ENCODE measurements around the gene ETFA.
"Not testable (repeated sequence)": the region's sequence is repeated elsewhere in the genome, so short reads cannot be mapped to it uniquely, and the experiment has no call there.

The ETFA gene

GRCh38 chr15:76274226-76274625 lies 37.0 kb downstream of the ETFA start:
- peak; percentile 80 for DNase-seq (ENCODE audit: low read depth)
- TF ChIP-seq CTCF (IDR thresholded peaks at IDR 0.05; ENCODE audit: control insufficient read depth, extremely low read depth, insufficient read depth) = no peak
- H3K4me3 ChIP-seq (ENCODE audit: low read depth, low read length) = no peak overlapping the region

DNA sequence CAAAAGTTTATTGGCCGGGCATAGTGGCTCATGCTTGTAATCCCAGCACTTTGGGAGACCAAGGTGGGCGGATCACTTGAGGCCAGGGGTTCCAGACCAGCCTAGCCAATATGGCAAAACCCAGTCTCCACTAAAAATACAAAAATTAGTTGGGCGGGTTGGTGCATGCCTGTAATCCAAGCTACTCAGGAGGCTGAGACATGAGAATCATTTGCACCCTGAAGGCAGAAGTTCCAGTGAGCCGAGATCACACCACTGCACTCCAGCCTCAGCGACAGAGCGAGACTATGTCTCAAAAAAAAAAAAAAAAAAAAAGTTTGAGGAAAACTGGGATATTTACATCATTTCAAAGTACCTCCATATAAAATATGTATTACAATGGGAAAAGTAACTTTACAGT lies 40.4 kb downstream of the ETFA start:
- no peak for TF ChIP-seq CTCF (IDR thresholded peaks at IDR 0.05; ENCODE audit: control insufficient read depth, extremely low read depth, insufficient read depth)
- no peak overlapping the region for H3K4me3 ChIP-seq (ENCODE audit: low read depth, low read length)
- DNase-seq (ENCODE audit: low read depth) = no peak

GRCh38 chr15:76267077-76267476 lies 44.2 kb downstream of the ETFA start:
- DNase-seq (ENCODE audit: low read depth) = no peak
- H3K4me3 ChIP-seq (ENCODE audit: low read depth, low read length) = no peak overlapping the region
- no peak for TF ChIP-seq CTCF (IDR thresholded peaks at IDR 0.05; ENCODE audit: control insufficient read depth, extremely low read depth, insufficient read depth)

DNA sequence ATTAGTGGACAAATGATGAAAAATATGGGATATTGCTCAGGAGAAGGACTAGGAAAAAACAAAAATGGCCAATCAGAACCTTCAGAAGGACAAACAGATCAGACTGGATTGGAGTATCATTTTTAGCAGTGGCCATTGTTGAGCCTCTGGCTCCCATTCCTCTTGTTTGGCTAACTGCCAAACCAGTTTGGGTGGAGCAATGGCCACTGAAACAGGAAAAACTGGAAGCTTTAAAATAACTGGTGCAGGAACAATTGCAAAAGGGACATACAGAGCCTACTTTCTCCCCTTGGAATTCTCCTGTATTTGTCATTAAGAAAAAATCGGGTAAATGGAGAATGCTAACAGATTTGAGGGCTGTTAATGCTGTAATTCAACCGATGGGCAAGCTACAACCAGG lies 45.5 kb downstream of the ETFA start:
- DNase-seq (ENCODE audit: low read depth); H3K4me3 ChIP-seq (ENCODE audit: low read depth, low read length): not testable (repeated sequence)

DNA sequence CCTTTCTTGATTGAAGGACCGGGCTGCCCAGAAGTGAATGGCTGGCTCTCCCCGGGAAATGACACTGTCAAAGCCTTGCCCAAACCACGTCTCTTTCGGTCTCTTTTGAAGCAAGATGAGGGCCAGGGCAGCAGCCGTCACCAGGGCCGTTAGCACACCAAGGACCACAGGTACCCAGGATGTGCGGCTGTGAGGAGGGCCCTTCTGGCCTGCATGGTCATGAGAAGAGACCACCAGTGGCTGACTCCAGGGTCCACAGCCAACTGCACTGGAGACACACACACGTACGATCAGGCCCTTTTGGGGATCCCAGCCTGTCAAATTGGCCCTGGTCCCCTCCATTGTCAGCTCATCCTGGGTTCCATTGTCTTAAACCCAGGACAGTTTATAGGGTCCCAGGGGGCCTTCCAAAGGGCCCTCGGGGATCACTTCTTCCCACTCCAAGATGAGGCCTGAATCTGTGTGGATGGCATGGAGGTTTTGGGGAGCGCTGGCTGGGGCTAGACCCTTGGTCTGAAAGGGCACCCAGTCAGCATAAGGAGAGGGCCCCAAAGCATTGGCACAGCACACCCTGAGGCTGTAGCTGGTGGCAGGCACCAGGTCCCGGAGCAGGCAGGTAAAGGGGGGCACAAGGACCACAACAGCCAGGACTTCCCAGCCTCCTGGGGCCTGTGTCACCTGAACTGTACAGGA lies 50.9 kb downstream of the ETFA start:
- DNase-seq (ENCODE audit: low read depth) = no peak
- H3K4me3 ChIP-seq (ENCODE audit: low read depth, low read length) = no peak overlapping the region
- TF ChIP-seq CTCF (IDR thresholded peaks at IDR 0.05; ENCODE audit: control insufficient read depth, extremely low read depth, insufficient read depth) = no peak

GRCh38 chr15:76259392-76259791 lies 51.9 kb downstream of the ETFA start:
- no peak for DNase-seq (ENCODE audit: low read depth)
- H3K4me3 ChIP-seq (ENCODE audit: low read depth, low read length) = no peak overlapping the region
- no peak for TF ChIP-seq CTCF (IDR thresholded peaks at IDR 0.05; ENCODE audit: control insufficient read depth, extremely low read depth, insufficient read depth)

GRCh38 chr15:76258460-76258859 lies 52.8 kb downstream of the ETFA start:
- TF ChIP-seq CTCF (IDR thresholded peaks at IDR 0.05; ENCODE audit: control insufficient read depth, extremely low read depth, insufficient read depth) = no peak
- H3K4me3 ChIP-seq (ENCODE audit: low read depth, low read length) = no peak overlapping the region
- no peak for DNase-seq (ENCODE audit: low read depth)
